ENCODE data around the gene DOHH. TPM values are rescaled to one million over a fixed set of nuclear protein-coding genes. Genes with fewer than 3 reads are reported as not detected.
"Not testable (repeated sequence)": the region's sequence is repeated elsewhere in the genome, so short reads cannot be mapped to it uniquely, and the experiment has no call there.

Gene DOHH
- total RNA-seq, 1 donor from 2014 or later = 14.5 TPM

GRCh38 chr19:3530389-3530788, 29.9 kb upstream of the DOHH start:
- DNase-seq (ENCODE audit: low read depth) (no peak), FAIRE-seq (no peak)
- Histone ChIP-seq H2AFZ (ENCODE audit: low read depth, low read length) (no peak overlapping the region), H3K36me3 (ENCODE audit: insufficient read depth, low read length) (peaks cover 5% of the 10 kb centered on the region), H3K27me3 (ENCODE audit: insufficient read depth, low read length) (no peaks in the 10 kb centered on the region), H3K4me2 (ENCODE audit: low read length) (no peak overlapping the region), H3K9me3 (ENCODE audit: insufficient read depth, low read depth, low read length) (no peaks in the 10 kb centered on the region), H4K20me1 (ENCODE audit: insufficient read depth, low read length) (peaks cover 40% of the 10 kb centered on the region), H3K9ac (ENCODE audit: low read length) (no peak overlapping the region), H3K79me2 (ENCODE audit: insufficient read depth, low read length) (peaks cover 6% of the 10 kb centered on the region), H3K27ac (ENCODE audit: low read depth, low read length) (no peak overlapping the region), H3K4me3 (ENCODE audit: insufficient read depth, low read depth, low read length) (no peak overlapping the region), H3K4me1 (ENCODE audit: insufficient read depth, low read length) (no peaks in the 10 kb centered on the region)
- Mint-ChIP-seq H3K9me3 (ENCODE audit: unreplicated experiment) (no peaks in the 10 kb centered on the region), H3K36me3 (ENCODE audit: low read depth, unreplicated experiment) (peaks cover 12% of the 10 kb centered on the region), H3K27me3 (ENCODE audit: low read depth, unreplicated experiment) (no peaks in the 10 kb centered on the region), H3K4me3 (ENCODE audit: unreplicated experiment) (no peak overlapping the region), H3K4me1 (ENCODE audit: low read depth, unreplicated experiment) (no peaks in the 10 kb centered on the region), H3K27ac (ENCODE audit: unreplicated experiment) (no peak overlapping the region)
- TF ChIP-seq EZH2 (IDR thresholded peaks at IDR 0.05; ENCODE audit: insufficient read depth, low read length) (no peak), CTCF (IDR thresholded peaks at IDR 0.05; ENCODE audit: insufficient read depth, low read depth, low read length) (no peak)

- not testable (repeated sequence) for H3K4me3 ChIP-seq (ENCODE audit: insufficient read depth, low read depth, low read length); H3K9me3 Mint-ChIP-seq (ENCODE audit: unreplicated experiment); H3K4me1 ChIP-seq (ENCODE audit: insufficient read depth, low read length); H2AFZ ChIP-seq (ENCODE audit: low read depth, low read length); H3K27ac Mint-ChIP-seq (ENCODE audit: unreplicated experiment); H3K36me3 ChIP-seq (ENCODE audit: insufficient read depth, low read length); H3K27me3 Mint-ChIP-seq (ENCODE audit: low read depth, unreplicated experiment); H3K9me3 ChIP-seq (ENCODE audit: insufficient read depth, low read depth, low read length); DNase-seq (ENCODE audit: low read depth); H3K27ac ChIP-seq (ENCODE audit: low read depth, low read length); H3K36me3 Mint-ChIP-seq (ENCODE audit: low read depth, unreplicated experiment); H3K27me3 ChIP-seq (ENCODE audit: insufficient read depth, low read length); H3K4me3 Mint-ChIP-seq (ENCODE audit: unreplicated experiment); H3K4me2 ChIP-seq (ENCODE audit: low read length); H3K4me1 Mint-ChIP-seq (ENCODE audit: low read depth, unreplicated experiment); H3K9ac ChIP-seq (ENCODE audit: low read length); FAIRE-seq
- peaks cover 40% of the 10 kb centered on the region for H4K20me1 ChIP-seq (ENCODE audit: insufficient read depth, low read length)
- peaks cover 15% of the 10 kb centered on the region for H3K79me2 ChIP-seq (ENCODE audit: insufficient read depth, low read length)
Observed at GRCh38 chr19:3529299-3529698, 28.8 kb upstream of the DOHH start.

- Histone ChIP-seq H4K20me1 (ENCODE audit: insufficient read depth, low read length) (peaks cover 46% of the 10 kb centered on the region), H3K4me1 (ENCODE audit: insufficient read depth, low read length) (no peaks in the 10 kb centered on the region), H3K4me2 (ENCODE audit: low read length) (no peak overlapping the region), H3K36me3 (ENCODE audit: insufficient read depth, low read length) (peaks cover 4% of the 10 kb centered on the region), H3K79me2 (ENCODE audit: insufficient read depth, low read length) (peaks cover 22% of the 10 kb centered on the region), H3K4me3 (ENCODE audit: insufficient read depth, low read depth, low read length) (no peak overlapping the region), H3K9ac (ENCODE audit: low read length) (no peak overlapping the region), H3K27me3 (ENCODE audit: insufficient read depth, low read length) (no peaks in the 10 kb centered on the region), H3K9me3 (ENCODE audit: insufficient read depth, low read depth, low read length) (no peaks in the 10 kb centered on the region), H2AFZ (ENCODE audit: low read depth, low read length) (no peak overlapping the region), H3K27ac (ENCODE audit: low read depth, low read length) (no peak overlapping the region)
- H3K36me3 Mint-ChIP-seq (ENCODE audit: low read depth, unreplicated experiment) = peaks cover 8% of the 10 kb centered on the region
- no peak overlapping the region for H3K27ac Mint-ChIP-seq (ENCODE audit: unreplicated experiment)
- H3K27me3 Mint-ChIP-seq (ENCODE audit: low read depth, unreplicated experiment) = no peaks in the 10 kb centered on the region
- DNase-seq (ENCODE audit: low read depth) = no peak
- TF ChIP-seq CTCF (IDR thresholded peaks at IDR 0.05; ENCODE audit: insufficient read depth, low read depth, low read length) (no peak), EZH2 (IDR thresholded peaks at IDR 0.05; ENCODE audit: insufficient read depth, low read length) (no peak)
- no peaks in the 10 kb centered on the region for H3K4me1 Mint-ChIP-seq (ENCODE audit: low read depth, unreplicated experiment)
- no peaks in the 10 kb centered on the region for H3K9me3 Mint-ChIP-seq (ENCODE audit: unreplicated experiment)
- FAIRE-seq = no peak
- no peak overlapping the region for H3K4me3 Mint-ChIP-seq (ENCODE audit: unreplicated experiment)
Observed at GRCh38 chr19:3528539-3529211, 28.2 kb upstream of the DOHH start.
